Activated B cell treated with CpG ODN at 0.5 μM for 24 hours (primary cell): ENCODE data around the gene OLAH. TPM values are rescaled to one million over a fixed set of nuclear protein-coding genes. Genes with fewer than 3 reads are reported as not detected.
"Not testable (repeated sequence)": the region's sequence is repeated elsewhere in the genome, so short reads cannot be mapped to it uniquely, and the experiment has no call there.

Source experiments
- ATAC-seq: fragments of 200-7000 bp; cut with Tn5 transposase; one replicate; pipeline ENCODE4 v1.10.0; 2021; ENCODE audit warnings: low read depth, mild to moderate bottlenecking, moderate library complexity
- CTCF ChIA-PET: fragments of 350-600 bp; sonication (Branson Sonifier 250); formaldehyde crosslinking; loops from one replicate; lab custom pipeline; 2021; ENCODE audit warnings: antibody characterized with exemption; lab: Charles Lee
- POLR2A ChIA-PET: fragments of 350-600 bp; sonication (Branson Sonifier 250); formaldehyde crosslinking; loops from one replicate; lab custom pipeline; 2021; ENCODE audit warnings: antibody characterized with exemption; lab: Charles Lee
- DNase-seq: peaks from one replicate; pipeline ENCODE4 v3.0.0; 2022
- H3K27ac Mint-ChIP-seq: one replicate; pipeline ENCODE4 v1.8.0; 2020; ENCODE audit warnings: mixed read lengths
- H3K27me3 Mint-ChIP-seq: one replicate; pipeline ENCODE4 v1.8.0; 2021; ENCODE audit warnings: mixed read lengths
- H3K36me3 Mint-ChIP-seq: one replicate; pipeline ENCODE4 v1.8.0; 2021; ENCODE audit warnings: low read depth, mixed read lengths
- H3K4me1 Mint-ChIP-seq: one replicate; pipeline ENCODE4 v1.8.0; 2021; ENCODE audit warnings: mixed read lengths
- H3K4me3 Mint-ChIP-seq: one replicate; pipeline ENCODE4 v1.8.0; 2020; ENCODE audit warnings: mild to moderate bottlenecking, mixed read lengths
- H3K9me3 Mint-ChIP-seq: one replicate; pipeline ENCODE4 v1.8.0; 2020; ENCODE audit warnings: mixed read lengths
- CTCF ChIP-seq: fragments of 200-600 bp; IDR thresholded peaks from one replicate; pipeline ENCODE4 v1.8.0; 2022; ENCODE audit warnings: antibody characterized with exemption, mild to moderate bottlenecking
- intact Hi-C: fragments of 100-400 bp; cut with micrococcal nuclease; formaldehyde crosslinking; loops from one replicate; pipeline ENCODE4 v1.15.1; 2024
- total RNA-seq: library from RNA; stranded (reverse); gene quantifications from 2 replicates; pipeline ENCODE4 v1.2.3, GENCODE V29; 2022

The OLAH gene
- not detected in 2 replicates for total RNA-seq

GRCh38 chr10:15043674-15044073 lies at the start of gene OLAH:
Gene OLAH (plus strand): TSS chr10:15043943. CDS start chr10:15047289, 3,346 bp downstream.
- no peak within 1 kb of the TSS for H3K4me3 Mint-ChIP-seq
- ChIA-PET CTCF (no interaction called here), POLR2A (no interaction called here)
- H3K27ac Mint-ChIP-seq: no peak within 1 kb of the TSS
- no peaks in the 10 kb centered on the region for H3K9me3 Mint-ChIP-seq
- ATAC-seq (no peak), DNase-seq (no peak)
- no peaks in the 10 kb centered on the region for H3K36me3 Mint-ChIP-seq
- peaks cover 10% of the 10 kb centered on the region for H3K27me3 Mint-ChIP-seq
- TF ChIP-seq CTCF: no peak
- no peaks in the 10 kb centered on the region for H3K4me1 Mint-ChIP-seq
- intact Hi-C loops: no loop called here

GRCh38 chr10:14995964-14996565 lies 47.7 kb upstream of the OLAH start:
- Mint-ChIP-seq H3K27me3 (peaks cover 3% of the 10 kb centered on the region), H3K27ac (no peak overlapping the region), H3K4me3 (no peak overlapping the region), H3K36me3 (no peaks in the 10 kb centered on the region), H3K4me1 (peaks cover 2% of the 10 kb centered on the region), H3K9me3 (no peaks in the 10 kb centered on the region)
- ChIA-PET POLR2A (no interaction called here), CTCF (no interaction called here)
- DNase-seq (no peak), ATAC-seq (no peak)
- no peak for TF ChIP-seq CTCF
- intact Hi-C loops: no loop called here

- H3K27me3 Mint-ChIP-seq, CTCF ChIA-PET, H3K27ac Mint-ChIP-seq, intact Hi-C loops, H3K36me3 Mint-ChIP-seq, DNase-seq, H3K4me1 Mint-ChIP-seq, H3K4me3 Mint-ChIP-seq, H3K9me3 Mint-ChIP-seq, ATAC-seq: not testable (repeated sequence)
- POLR2A ChIA-PET: interaction anchor here (0.6 kb wide), 1 partner anchor 124 kb away, joined by 3 read pairs; no protein-coding TSS in a partner anchor
Observed at GRCh38 chr10:15013530-15013929, 30.2 kb upstream of the OLAH start.

GRCh38 chr10:15015451-15015850 lies 28.3 kb upstream of the OLAH start:
- H3K27ac Mint-ChIP-seq: no peak overlapping the region
- ChIA-PET POLR2A (no interaction called here), CTCF (no interaction called here)
- H3K36me3 Mint-ChIP-seq: no peaks in the 10 kb centered on the region
- DNase-seq: no peak
- H3K4me3 Mint-ChIP-seq: no peak overlapping the region
- H3K4me1 Mint-ChIP-seq: no peaks in the 10 kb centered on the region
- no peaks in the 10 kb centered on the region for H3K9me3 Mint-ChIP-seq
- no peak for ATAC-seq
- H3K27me3 Mint-ChIP-seq: peaks cover 2% of the 10 kb centered on the region
- no peak for TF ChIP-seq CTCF
- intact Hi-C loops: no loop called here

- intact Hi-C loops, H3K27me3 Mint-ChIP-seq, H3K9me3 Mint-ChIP-seq, H3K27ac Mint-ChIP-seq, ATAC-seq, H3K4me1 Mint-ChIP-seq, POLR2A ChIA-PET, DNase-seq, CTCF ChIA-PET, H3K4me3 Mint-ChIP-seq, H3K36me3 Mint-ChIP-seq: not testable (repeated sequence)
Observed at GRCh38 chr10:15020966-15021365, 22.8 kb upstream of the OLAH start.

GRCh38 chr10:15023079-15023478 lies 20.7 kb upstream of the OLAH start:
- H3K27me3 Mint-ChIP-seq, CTCF ChIA-PET, H3K9me3 Mint-ChIP-seq, POLR2A ChIA-PET, H3K27ac Mint-ChIP-seq, DNase-seq, H3K4me1 Mint-ChIP-seq, intact Hi-C loops, H3K36me3 Mint-ChIP-seq, H3K4me3 Mint-ChIP-seq, ATAC-seq: not testable (repeated sequence)

- H3K36me3 Mint-ChIP-seq, H3K4me3 Mint-ChIP-seq, H3K27me3 Mint-ChIP-seq, H3K27ac Mint-ChIP-seq, H3K4me1 Mint-ChIP-seq, H3K9me3 Mint-ChIP-seq, ATAC-seq, intact Hi-C loops, POLR2A ChIA-PET, DNase-seq, CTCF ChIA-PET: not testable (repeated sequence)
Observed at GRCh38 chr10:15024017-15025004, 19.4 kb upstream of the OLAH start.

GRCh38 chr10:15025040-15025439 lies 18.7 kb upstream of the OLAH start:
- H3K4me3 Mint-ChIP-seq, intact Hi-C loops, POLR2A ChIA-PET, DNase-seq, H3K27me3 Mint-ChIP-seq, ATAC-seq, H3K9me3 Mint-ChIP-seq, CTCF ChIA-PET, H3K4me1 Mint-ChIP-seq, H3K27ac Mint-ChIP-seq, H3K36me3 Mint-ChIP-seq: not testable (repeated sequence)
